Dermis blood vessel endothelial cell (primary cell): ENCODE measurements around the gene NR3C2. TPM values are rescaled to one million over a fixed set of nuclear protein-coding genes. Genes with fewer than 3 reads are reported as not detected.
"Not testable (repeated sequence)": the region's sequence is repeated elsewhere in the genome, so short reads cannot be mapped to it uniquely, and the experiment has no call there.

Experiments used
- DNase-seq: peaks from one replicate; pipeline ENCODE4 v3.0.0; 2010
- total RNA-seq: library from RNA; depleted of rRNA; stranded (reverse); fragments of >200 nt; gene quantifications from 2 replicates; pipeline ENCODE4 v1.2.3, GENCODE V29; 2014

The NR3C2 gene
- total RNA-seq, 1 donor from 2014 or later = 9.9 TPM

GRCh38 chr4:148159793-148160192 lies 282.4 kb downstream of the NR3C2 start:
- no peak for DNase-seq

- no peak for DNase-seq
These were observed 287.4 kb downstream of the NR3C2 start for GRCh38 chr4:148154769-148155168.

- DNase-seq = no peak
These were observed 289.2 kb downstream of the NR3C2 start for GRCh38 chr4:148152868-148153625.

- no peak for DNase-seq
These were observed 290.4 kb downstream of the NR3C2 start for GRCh38 chr4:148151806-148152205.

- DNase-seq = no peak
These were observed 296.7 kb downstream of the NR3C2 start for GRCh38 chr4:148145475-148145874.

- DNase-seq = no peak
These were observed 299.0 kb downstream of the NR3C2 start for GRCh38 chr4:148143174-148143573.

- DNase-seq = no peak
These were observed 300.7 kb downstream of the NR3C2 start for GRCh38 chr4:148141501-148141900.

- DNase-seq = no peak
These were observed 315.4 kb downstream of the NR3C2 start for GRCh38 chr4:148126825-148127224.

- DNase-seq = peak; percentile 8
These were observed 317.7 kb downstream of the NR3C2 start for GRCh38 chr4:148124512-148124911.

- not testable (repeated sequence) for DNase-seq
These were observed 319.1 kb downstream of the NR3C2 start for GRCh38 chr4:148123161-148123560.

- no peak for DNase-seq
These were observed 322.0 kb downstream of the NR3C2 start for GRCh38 chr4:148120216-148120615.

- DNase-seq = no peak
These were observed 323.6 kb downstream of the NR3C2 start for GRCh38 chr4:148118633-148119032.

- DNase-seq = no peak
These were observed 324.0 kb downstream of the NR3C2 start for GRCh38 chr4:148118179-148118578.

GRCh38 chr4:148116969-148117368 lies 325.2 kb downstream of the NR3C2 start:
- no peak for DNase-seq

GRCh38 chr4:148116264-148116663 lies 325.9 kb downstream of the NR3C2 start:
- peak; percentile 13 for DNase-seq

GRCh38 chr4:148114436-148114835 lies 327.8 kb downstream of the NR3C2 start:
- no peak for DNase-seq

- peak; percentile 42 for DNase-seq
These were observed 329.8 kb downstream of the NR3C2 start for GRCh38 chr4:148112231-148112982.

GRCh38 chr4:148110169-148110568 lies 332.0 kb downstream of the NR3C2 start:
- no peak for DNase-seq

GRCh38 chr4:148109216-148109615 lies 333.0 kb downstream of the NR3C2 start:
- no peak for DNase-seq

GRCh38 chr4:148108766-148109165 lies 333.4 kb downstream of the NR3C2 start:
- DNase-seq = no peak

- DNase-seq = no peak
These were observed 338.4 kb downstream of the NR3C2 start for GRCh38 chr4:148103597-148104355.

- no peak for DNase-seq
These were observed 340.4 kb downstream of the NR3C2 start for GRCh38 chr4:148101790-148102189.

- DNase-seq = no peak
These were observed 341.0 kb downstream of the NR3C2 start for GRCh38 chr4:148101235-148101634.
